DMS153 treated with DMSO at 0.1 percent for 48 hours (cell line): ENCODE measurements around the gene LYZL6.
A peak's percentile ranks its signal among the peaks of the same experiment; 100 is the strongest.

Experiments
- DNase-seq: peaks from one replicate; lab custom pipeline; 2025; ENCODE audit not compliant: unreplicated experiment; lab: John Stamatoyannopoulos, UW

The LYZL6 gene

GRCh38 chr17:35943537-35943936, at the start of gene LYZL6:
TSS of gene LYZL6 (minus strand) at chr17:35943713. CDS start at chr17:35939356, 4,357 bp downstream.
- no peak for DNase-seq

- no peak for DNase-seq
Observed at GRCh38 chr17:35991075-35991474, 47.6 kb upstream of the LYZL6 start.

GRCh38 chr17:35988164-35988563, 44.7 kb upstream of the LYZL6 start:
- no peak for DNase-seq

GRCh38 chr17:35986643-35987042, 43.1 kb upstream of the LYZL6 start, which contains the start of gene CCL14:
TSS of gene CCL14 (minus strand) at chr17:35986729. CDS start at chr17:35986649, 80 bp downstream.
- no peak for DNase-seq

- no peak for DNase-seq
Observed at GRCh38 chr17:35984140-35984539, 40.6 kb upstream of the LYZL6 start.

GRCh38 chr17:35982409-35983191, 39.1 kb upstream of the LYZL6 start:
- DNase-seq = no peak

- DNase-seq = no peak
Observed at GRCh38 chr17:35981908-35982330, 38.4 kb upstream of the LYZL6 start.

GRCh38 chr17:35981246-35981645, 37.7 kb upstream of the LYZL6 start, which contains the start of gene CCL16:
TSS of gene CCL16 (minus strand) at chr17:35981497. CDS start at chr17:35981420, 77 bp downstream.
- DNase-seq = no peak

GRCh38 chr17:35978346-35978745, 34.8 kb upstream of the LYZL6 start:
- no peak for DNase-seq

- DNase-seq = no peak
Observed at GRCh38 chr17:35977509-35977908, 34.0 kb upstream of the LYZL6 start.

GRCh38 chr17:35973333-35974260, 30.1 kb upstream of the LYZL6 start:
- no peak for DNase-seq

- no peak for DNase-seq
Observed at GRCh38 chr17:35972945-35973332, 29.4 kb upstream of the LYZL6 start.

- DNase-seq = no peak
Observed at GRCh38 chr17:35972535-35972934, 29.0 kb upstream of the LYZL6 start.

GRCh38 chr17:35972066-35972465, 28.6 kb upstream of the LYZL6 start:
- DNase-seq = no peak

GRCh38 chr17:35969558-35970380, 26.3 kb upstream of the LYZL6 start:
- DNase-seq = peak; percentile 73

- DNase-seq = no peak
Observed at GRCh38 chr17:35968520-35969054, 25.1 kb upstream of the LYZL6 start.

- no peak for DNase-seq
Observed at GRCh38 chr17:35965272-35965671, 21.8 kb upstream of the LYZL6 start.

GRCh38 chr17:35963663-35964062, 20.1 kb upstream of the LYZL6 start:
- no peak for DNase-seq

- no peak for DNase-seq
Observed at GRCh38 chr17:35953720-35954119, 10.2 kb upstream of the LYZL6 start.

- no peak for DNase-seq
Observed at GRCh38 chr17:35949401-35949800, 5.9 kb upstream of the LYZL6 start.

- DNase-seq = no peak
Observed at GRCh38 chr17:35948092-35948491, 4.6 kb upstream of the LYZL6 start.
